HepG2 (cell line): ENCODE results near the gene MMAA. TPM values are rescaled to one million over a fixed set of nuclear protein-coding genes. Genes with fewer than 3 reads are reported as not detected.

Source experiments
- ARNTL ChIP-seq: sonication (generic); formaldehyde crosslinking; IDR thresholded peaks from 2 replicates; pipeline ENCODE4 v1.4.0; 2020; ENCODE audit warnings: mild to moderate bottlenecking, missing genetic modification reagents
- ATF1 ChIP-seq: IDR thresholded peaks from 2 replicates; pipeline ENCODE4 v1.6.1; 2016; ENCODE audit warnings: mild to moderate bottlenecking, control low read depth
- ATRX ChIP-seq: sonication (generic); formaldehyde crosslinking; IDR thresholded peaks from 2 replicates; pipeline ENCODE4 v1.4.0; 2020; ENCODE audit warnings: missing genetic modification reagents, borderline replicate concordance
- CENPBD1 ChIP-seq: sonication (generic); formaldehyde crosslinking; IDR thresholded peaks from 2 replicates; pipeline ENCODE4 v1.8.0; 2022; ENCODE audit warnings: missing genetic modification reagents, low read depth, mild to moderate bottlenecking, borderline replicate concordance
- EED ChIP-seq: sonication (generic); formaldehyde crosslinking; IDR thresholded peaks from 2 replicates; pipeline ENCODE4 v1.5.0; 2020; ENCODE audit warnings: mild to moderate bottlenecking, missing genetic modification reagents
- HNRNPL ChIP-seq: fragments of 200-400 bp; formaldehyde crosslinking; IDR thresholded peaks from 2 replicates; pipeline ENCODE4 v1.6.1; 2017; ENCODE audit warnings: mild to moderate bottlenecking, low read depth, low read length
- IRF2 ChIP-seq: IDR thresholded peaks from 2 replicates; pipeline ENCODE4 v1.6.1; 2018; ENCODE audit warnings: missing genetic modification reagents, missing compliant biosample characterization
- MAF1 ChIP-seq: sonication (generic); formaldehyde crosslinking; IDR thresholded peaks from 2 replicates; pipeline ENCODE4 v1.5.0; 2020; ENCODE audit warnings: missing genetic modification reagents, borderline replicate concordance
- MED8 ChIP-seq: sonication (generic); formaldehyde crosslinking; IDR thresholded peaks from 2 replicates; pipeline ENCODE4 v1.8.1; 2023; ENCODE audit warnings: mild to moderate bottlenecking, missing genetic modification reagents; ENCODE audit not compliant: insufficient replicate concordance
- NBN ChIP-seq: fragments of 450-650 bp; conservative IDR thresholded peaks from 2 replicates; pipeline ENCODE4 v1.6.1; 2017
- NFYB ChIP-seq: sonication (generic); formaldehyde crosslinking; IDR thresholded peaks from 2 replicates; pipeline ENCODE4 v1.4.0; 2020; ENCODE audit warnings: missing genetic modification reagents
- PATZ1 ChIP-seq: sonication (generic); formaldehyde crosslinking; IDR thresholded peaks from 2 replicates; pipeline ENCODE4 v1.4.0; 2020; ENCODE audit warnings: missing genetic modification reagents
- PAX8 ChIP-seq: sonication (generic); formaldehyde crosslinking; IDR thresholded peaks from 2 replicates; pipeline ENCODE4 v1.8.0; 2022; ENCODE audit warnings: mild to moderate bottlenecking, missing genetic modification reagents, borderline replicate concordance
- PCBP1 ChIP-seq: fragments of 200-400 bp; formaldehyde crosslinking; IDR thresholded peaks from 2 replicates; pipeline ENCODE4 v1.6.1; 2017; ENCODE audit warnings: mild to moderate bottlenecking, low read depth, low read length, borderline replicate concordance
- POGZ ChIP-seq: sonication (generic); formaldehyde crosslinking; IDR thresholded peaks from 2 replicates; pipeline ENCODE4 v1.4.0; 2020; ENCODE audit warnings: mild to moderate bottlenecking, missing genetic modification reagents
- POLR2A ChIP-seq, 2 experiments: IDR thresholded peaks; 2 replicates each; pipeline ENCODE4 v1.6.1; 2011; ENCODE audit warnings: low read depth in 2 of 2, low read length in 2 of 2, mild to moderate bottlenecking in 1 of 2, moderate library complexity in 1 of 2; ENCODE audit not compliant: insufficient read depth in 1 of 2
- RAD21 ChIP-seq: fragments of 450-650 bp; formaldehyde crosslinking; IDR thresholded peaks from 2 replicates; pipeline ENCODE4 v1.5.0; 2020; ENCODE audit warnings: mild to moderate bottlenecking
- SPEN ChIP-seq: sonication (generic); formaldehyde crosslinking; IDR thresholded peaks from 2 replicates; pipeline ENCODE4 v1.5.1; 2020; ENCODE audit warnings: low read depth, mild to moderate bottlenecking, missing genetic modification reagents
- TFDP2 ChIP-seq: sonication (generic); formaldehyde crosslinking; IDR thresholded peaks from 2 replicates; pipeline ENCODE4 v1.4.0; 2020; ENCODE audit warnings: missing genetic modification reagents
- ZNF160 ChIP-seq: sonication (generic); formaldehyde crosslinking; IDR thresholded peaks from 2 replicates; pipeline ENCODE4 v1.8.0; 2022; ENCODE audit warnings: mild to moderate bottlenecking, inconsistent platforms, missing genetic modification reagents
- ZNF18 ChIP-seq: sonication (generic); formaldehyde crosslinking; IDR thresholded peaks from 2 replicates; pipeline ENCODE4 v1.8.0; 2022; ENCODE audit warnings: mild to moderate bottlenecking, missing genetic modification reagents; ENCODE audit not compliant: insufficient replicate concordance
- ZNF264 ChIP-seq: sonication (generic); formaldehyde crosslinking; IDR thresholded peaks from 2 replicates; pipeline ENCODE4 v1.4.0; 2020; ENCODE audit warnings: missing genetic modification reagents
- ZNF333 ChIP-seq: sonication (generic); formaldehyde crosslinking; IDR thresholded peaks from 2 replicates; pipeline ENCODE4 v1.4.0; 2020; ENCODE audit warnings: mild to moderate bottlenecking, missing genetic modification reagents, borderline replicate concordance
- ZNF354B ChIP-seq: sonication (generic); formaldehyde crosslinking; IDR thresholded peaks from 2 replicates; pipeline ENCODE4 v1.8.0; 2022; ENCODE audit warnings: mild to moderate bottlenecking, missing genetic modification reagents
- ZNF816 ChIP-seq: sonication (generic); formaldehyde crosslinking; IDR thresholded peaks from 2 replicates; pipeline ENCODE4 v1.8.0; 2022; ENCODE audit warnings: missing genetic modification reagents, mild to moderate bottlenecking, borderline replicate concordance
- polyA plus RNA-seq, 8 experiments: library from polyadenylated mRNA; depleted of rRNA in 3 of 8; stranded (reverse) in 7 of 8; unstranded in 1 of 8; fragments of >200 nt; fragmentation: Illumina TruSeq in 4 of 8; extraction: Trizol in 4 of 8; gene quantifications; 2 replicates each; pipeline versions ENCODE4 v1.2.1 to v1.2.3, GENCODE V29; 2011 to 2016; ENCODE audit warnings: low read depth in 4 of 8, missing spikeins in 1 of 8, mixed read lengths in 1 of 8; ENCODE audit not compliant: insufficient read depth in 1 of 8
- total RNA-seq, 5 experiments: library from RNA; depleted of rRNA; stranded (reverse); fragments of >200 nt; fragmentation: Illumina TruSeq; extraction: Trizol; gene quantifications; 2 replicates each; pipeline ENCODE4 v1.2.3, GENCODE V29; 2016; ENCODE audit warnings: low read depth in 1 of 5

Gene MMAA
- total and polyA plus RNA-seq, 2 of the 13 experiments (the other 11 are each of a cell fraction or from before 2014, with no cell fraction given) = 1.3 to 2.8 TPM

GRCh38 chr4:145618932-145619638, at the start of gene MMAA (continued):
- peak; percentile 92 for TF ChIP-seq TFDP2 (CRISPR knock-in tag)
- TF ChIP-seq IRF2 (CRISPR knock-in tag) = no peak
- TF ChIP-seq RAD21 (CRISPR knock-in tag) = peak; percentile 29
- peak; percentile 95 for TF ChIP-seq MED8 (CRISPR knock-in tag)
- TF ChIP-seq HNRNPL = no peak
- no peak; the same call in none of the 2 replicates for TF ChIP-seq NFYB
- TF ChIP-seq ATF1 = no peak
- no peak for TF ChIP-seq ZNF354B (CRISPR knock-in tag)
- TF ChIP-seq EED (CRISPR knock-in tag) = peak; percentile 91; the same call in 1 of the 2 replicates
- TF ChIP-seq ZNF160 = peak; percentile 61; the same call in 1 of the 2 replicates
- TF ChIP-seq ARNTL (CRISPR knock-in tag) = peak; percentile 68
- TF ChIP-seq PAX8 (CRISPR knock-in tag) = peak; percentile 75; the same call in 1 of the 2 replicates
- no peak for TF ChIP-seq ATRX
- peak; percentile 92 for TF ChIP-seq PATZ1 (CRISPR knock-in tag)
- TF ChIP-seq PCBP1 = no peak
- no peak; the same call in 1 of the 2 replicates for TF ChIP-seq ZNF333
- TF ChIP-seq ZNF816 = no peak
- TF ChIP-seq MAF1 = no peak
- TF ChIP-seq SPEN (CRISPR knock-in tag) = peak; percentile 86
- no peak; the same call in 1 of the 2 replicates for TF ChIP-seq ZNF264 (CRISPR knock-in tag)
- peak; percentile 96 for TF ChIP-seq POGZ (CRISPR knock-in tag)
- no peak for TF ChIP-seq CENPBD1
- TF ChIP-seq ZNF18 (CRISPR knock-in tag) = peak; percentile 58
- peak; percentile 88 to 94 for TF ChIP-seq POLR2A (IDR thresholded peaks at IDR 0.05; ENCODE audit: insufficient read depth in 1 of 2, low read depth in 2 of 2, low read length in 2 of 2)
- no peak for TF ChIP-seq NBN
